ENCODE measurements around the gene TMEM218.

The TMEM218 gene

DNA sequence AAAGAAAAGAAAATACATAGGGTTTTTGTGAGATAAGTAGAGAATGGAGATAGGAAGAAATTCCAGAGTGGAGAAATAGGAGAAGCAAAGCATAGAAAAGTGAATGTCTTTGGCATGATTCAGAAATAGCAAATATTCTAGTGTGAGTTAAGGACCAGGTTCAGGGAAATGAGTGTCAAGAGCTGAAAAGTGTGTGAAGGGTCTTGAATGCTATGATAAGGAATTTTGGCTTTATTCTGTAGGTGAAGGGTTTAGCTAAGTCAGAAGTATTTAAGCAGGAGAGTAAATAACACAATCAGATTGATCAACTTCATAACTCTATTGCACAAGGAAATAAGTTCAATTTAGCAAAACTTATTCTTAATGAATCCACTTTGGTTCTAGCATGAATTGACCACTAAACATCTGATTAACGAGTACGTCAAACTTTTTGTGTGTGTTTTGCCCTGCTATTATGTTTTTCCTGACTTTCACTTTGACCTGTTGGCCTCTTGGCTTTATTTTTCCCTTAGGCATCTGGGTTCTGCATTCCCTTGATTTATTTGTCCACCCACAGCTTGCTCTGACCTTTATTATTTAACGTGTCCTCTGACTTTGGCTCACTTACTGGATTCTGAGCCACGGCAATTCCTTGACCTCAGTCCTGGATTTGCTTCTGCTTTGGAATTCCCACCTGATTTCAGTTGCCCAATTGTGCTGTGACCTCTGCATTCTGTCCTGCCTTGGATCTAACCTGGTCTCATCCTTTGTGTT is 11.9 kb upstream of the TMEM218 start:
- peaks cover 38% of the 10 kb centered on the region for H3K27me3 Mint-ChIP-seq
- H3K9me3 Mint-ChIP-seq = no peaks in the 10 kb centered on the region
- no peak for DNase-seq (ENCODE audit: low spot score in 2 of 2)
- ATAC-seq (replicated peaks; ENCODE audit: extremely low read depth, poor library complexity, severe bottlenecking) = no peak
- no peak overlapping the region for H3K27ac Mint-ChIP-seq (ENCODE audit: low read depth)
- peaks cover 7% of the 10 kb centered on the region for H3K4me1 Mint-ChIP-seq
- H3K36me3 Mint-ChIP-seq (ENCODE audit: insufficient read depth) = no peaks in the 10 kb centered on the region
- H3K4me3 Mint-ChIP-seq = no peak overlapping the region

GRCh38 chr11:125117429-125117828 is 6.0 kb upstream of the TMEM218 start:
- ATAC-seq (replicated peaks; ENCODE audit: extremely low read depth, poor library complexity, severe bottlenecking) (no peak), DNase-seq (ENCODE audit: low spot score in 2 of 2) (no peak)
- Mint-ChIP-seq H3K4me3 (no peak overlapping the region), H3K4me1 (no peaks in the 10 kb centered on the region), H3K36me3 (ENCODE audit: insufficient read depth) (no peaks in the 10 kb centered on the region), H3K27me3 (peaks cover 33% of the 10 kb centered on the region), H3K9me3 (no peaks in the 10 kb centered on the region), H3K27ac (ENCODE audit: low read depth) (no peak overlapping the region)

DNA sequence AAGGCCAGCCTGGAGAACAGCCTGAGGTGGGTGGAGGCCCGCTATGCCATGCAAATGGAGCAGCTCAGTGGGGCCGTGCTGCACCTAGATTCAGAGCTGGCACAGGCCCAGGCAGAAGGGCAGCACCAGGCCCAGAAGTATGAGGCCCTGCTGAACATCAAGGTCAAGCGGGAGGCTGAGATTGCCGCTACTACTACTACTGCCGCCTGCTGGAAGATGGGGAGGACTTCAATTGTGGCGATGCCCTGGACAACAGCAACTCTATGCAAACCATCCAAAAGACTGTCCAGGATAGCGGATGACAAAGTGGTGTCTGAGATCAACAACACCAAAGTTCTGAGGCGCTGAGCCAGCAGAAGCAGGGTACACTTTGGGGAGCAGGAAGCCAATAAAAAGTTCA is 3.1 kb upstream of the TMEM218 start:
- H3K4me3 Mint-ChIP-seq = no peak overlapping the region
- H3K9me3 Mint-ChIP-seq = no peaks in the 10 kb centered on the region
- DNase-seq (ENCODE audit: low spot score in 2 of 2) = no peak
- H3K4me1 Mint-ChIP-seq = peaks cover 22% of the 10 kb centered on the region
- H3K27me3 Mint-ChIP-seq = peaks cover 28% of the 10 kb centered on the region
- H3K27ac Mint-ChIP-seq (ENCODE audit: low read depth) = no peak overlapping the region
- peaks cover 7% of the 10 kb centered on the region for H3K36me3 Mint-ChIP-seq (ENCODE audit: insufficient read depth)
- ATAC-seq (replicated peaks; ENCODE audit: extremely low read depth, poor library complexity, severe bottlenecking) = no peak

- ATAC-seq (replicated peaks; ENCODE audit: extremely low read depth, poor library complexity, severe bottlenecking) (no peak), DNase-seq (ENCODE audit: low spot score in 2 of 2) (no peak)
- Mint-ChIP-seq H3K36me3 (ENCODE audit: insufficient read depth) (peaks cover 7% of the 10 kb centered on the region), H3K9me3 (no peaks in the 10 kb centered on the region), H3K4me3 (peak overlapping the region; percentile 94), H3K4me1 (peaks cover 22% of the 10 kb centered on the region), H3K27me3 (peaks cover 8% of the 10 kb centered on the region), H3K27ac (ENCODE audit: low read depth) (peak overlapping the region; percentile 96)
Observed at GRCh38 chr11:125112208-125112604, 780 bp upstream of the TMEM218 start.

DNA sequence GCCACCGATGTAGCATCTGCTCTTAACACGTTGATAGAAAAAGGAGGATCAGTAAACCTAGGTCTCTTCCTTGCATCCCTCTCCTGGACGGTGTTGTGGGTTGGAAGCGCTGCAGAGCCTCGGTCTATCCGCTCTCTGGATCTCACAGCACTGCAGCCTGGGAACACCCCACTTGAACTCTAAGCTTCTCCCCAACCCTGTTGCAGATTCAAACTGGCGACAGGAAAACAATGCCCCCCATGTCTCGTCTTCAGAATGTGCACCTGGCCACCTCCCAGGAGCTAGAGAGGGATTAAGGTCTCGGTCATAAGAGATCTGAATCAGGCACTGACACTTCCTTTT is 454 bp downstream of the TMEM218 start:
- no peak for DNase-seq (ENCODE audit: low spot score in 2 of 2)
- no peak for ATAC-seq (replicated peaks; ENCODE audit: extremely low read depth, poor library complexity, severe bottlenecking)
- H3K9me3 Mint-ChIP-seq = no peaks in the 10 kb centered on the region

GRCh38 chr11:125110506-125110905 is 920 bp downstream of the TMEM218 start:
- ATAC-seq (replicated peaks; ENCODE audit: extremely low read depth, poor library complexity, severe bottlenecking) = no peak
- H3K36me3 Mint-ChIP-seq (ENCODE audit: insufficient read depth) = peaks cover 7% of the 10 kb centered on the region
- H3K4me3 Mint-ChIP-seq = peak overlapping the region; percentile 94
- H3K27me3 Mint-ChIP-seq = no peaks in the 10 kb centered on the region
- DNase-seq (ENCODE audit: low spot score in 2 of 2) = no peak
- peaks cover 31% of the 10 kb centered on the region for H3K4me1 Mint-ChIP-seq
- H3K27ac Mint-ChIP-seq (ENCODE audit: low read depth) = peak overlapping the region; percentile 96
- no peaks in the 10 kb centered on the region for H3K9me3 Mint-ChIP-seq

More for the DNA sequence above, 454 bp downstream of the TMEM218 start:
- Mint-ChIP-seq H3K4me1 (peaks cover 26% of the 10 kb centered on the region), H3K36me3 (ENCODE audit: insufficient read depth) (peaks cover 7% of the 10 kb centered on the region), H3K27ac (ENCODE audit: low read depth) (peak overlapping the region; percentile 96), H3K4me3 (peak overlapping the region; percentile 94), H3K27me3 (no peaks in the 10 kb centered on the region)

GRCh38 chr11:125108469-125108868 is 3.0 kb downstream of the TMEM218 start:
- no peak for ATAC-seq (replicated peaks; ENCODE audit: extremely low read depth, poor library complexity, severe bottlenecking)
- Mint-ChIP-seq H3K27me3 (no peaks in the 10 kb centered on the region), H3K27ac (ENCODE audit: low read depth) (no peak overlapping the region), H3K36me3 (ENCODE audit: insufficient read depth) (peaks cover 7% of the 10 kb centered on the region), H3K4me3 (no peak overlapping the region), H3K4me1 (peaks cover 36% of the 10 kb centered on the region), H3K9me3 (no peaks in the 10 kb centered on the region)
- no peak for DNase-seq (ENCODE audit: low spot score in 2 of 2)

DNA sequence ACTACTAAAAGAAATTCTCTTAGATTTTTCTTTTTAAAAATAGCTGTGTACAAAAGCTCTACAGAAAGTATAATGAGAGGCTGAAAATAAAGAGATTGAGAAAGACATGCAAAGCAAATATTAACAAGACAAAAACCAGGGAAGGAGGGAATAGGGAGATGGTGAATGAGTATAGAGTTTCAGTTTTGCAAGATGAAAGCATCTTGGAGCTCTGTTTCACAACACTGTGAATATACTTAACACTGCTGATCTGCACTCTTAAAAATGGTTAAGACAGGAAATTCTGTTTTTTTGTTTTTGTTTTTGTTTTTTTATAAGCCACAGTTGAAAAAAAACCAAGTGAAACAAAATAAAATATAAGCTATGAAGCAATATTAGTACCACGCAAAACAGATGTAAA is 5.5 kb downstream of the TMEM218 start:
- Mint-ChIP-seq H3K4me3 (no peak overlapping the region), H3K36me3 (ENCODE audit: insufficient read depth) (peaks cover 4% of the 10 kb centered on the region), H3K27ac (ENCODE audit: low read depth) (no peak overlapping the region), H3K27me3 (no peaks in the 10 kb centered on the region), H3K4me1 (peaks cover 22% of the 10 kb centered on the region), H3K9me3 (no peaks in the 10 kb centered on the region)
- no peak for DNase-seq (ENCODE audit: low spot score in 2 of 2)
- ATAC-seq (replicated peaks; ENCODE audit: extremely low read depth, poor library complexity, severe bottlenecking) = no peak

GRCh38 chr11:125102510-125102909 is 8.9 kb downstream of the TMEM218 start:
- Mint-ChIP-seq H3K4me3 (no peak overlapping the region), H3K9me3 (no peaks in the 10 kb centered on the region), H3K27me3 (no peaks in the 10 kb centered on the region), H3K4me1 (peaks cover 15% of the 10 kb centered on the region), H3K27ac (ENCODE audit: low read depth) (no peak overlapping the region), H3K36me3 (ENCODE audit: insufficient read depth) (peaks cover 16% of the 10 kb centered on the region)
- no peak for ATAC-seq (replicated peaks; ENCODE audit: extremely low read depth, poor library complexity, severe bottlenecking)
- DNase-seq (ENCODE audit: low spot score in 2 of 2) = no peak

DNA sequence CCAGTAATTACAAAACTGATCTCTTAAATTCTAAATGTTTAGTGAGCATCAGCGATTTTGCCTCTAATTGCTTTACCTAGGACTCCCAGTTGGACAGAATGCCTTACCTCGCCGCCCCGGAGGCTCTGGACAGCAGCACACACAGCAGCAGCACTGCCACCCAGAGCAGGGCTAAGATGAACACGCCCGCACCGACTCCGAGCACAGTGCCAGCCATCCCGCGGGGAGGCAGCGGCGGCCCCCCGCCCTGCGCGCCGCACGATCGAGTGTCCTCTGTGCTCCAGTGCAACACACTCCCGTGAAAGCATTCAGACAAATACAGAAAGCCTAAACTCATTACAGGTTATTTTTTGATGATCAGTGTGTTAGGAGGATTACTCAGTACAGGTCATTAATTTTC is 9.4 kb downstream of the TMEM218 start:
- DNase-seq (ENCODE audit: low spot score in 2 of 2) (no peak), ATAC-seq (replicated peaks; ENCODE audit: extremely low read depth, poor library complexity, severe bottlenecking) (no peak)
- Mint-ChIP-seq H3K4me1 (peaks cover 15% of the 10 kb centered on the region), H3K4me3 (no peak overlapping the region), H3K9me3 (no peaks in the 10 kb centered on the region), H3K36me3 (ENCODE audit: insufficient read depth) (peaks cover 18% of the 10 kb centered on the region), H3K27ac (ENCODE audit: low read depth) (no peak overlapping the region), H3K27me3 (no peaks in the 10 kb centered on the region)

- peaks cover 18% of the 10 kb centered on the region for H3K36me3 Mint-ChIP-seq (ENCODE audit: insufficient read depth)
- no peaks in the 10 kb centered on the region for H3K9me3 Mint-ChIP-seq
- no peak overlapping the region for H3K27ac Mint-ChIP-seq (ENCODE audit: low read depth)
- DNase-seq (ENCODE audit: low spot score in 2 of 2) (no peak), ATAC-seq (replicated peaks; ENCODE audit: extremely low read depth, poor library complexity, severe bottlenecking) (no peak)
- H3K27me3 Mint-ChIP-seq = no peaks in the 10 kb centered on the region
- peaks cover 15% of the 10 kb centered on the region for H3K4me1 Mint-ChIP-seq
- H3K4me3 Mint-ChIP-seq = no peak overlapping the region
Observed at GRCh38 chr11:125101596-125101995, 9.8 kb downstream of the TMEM218 start.

DNA sequence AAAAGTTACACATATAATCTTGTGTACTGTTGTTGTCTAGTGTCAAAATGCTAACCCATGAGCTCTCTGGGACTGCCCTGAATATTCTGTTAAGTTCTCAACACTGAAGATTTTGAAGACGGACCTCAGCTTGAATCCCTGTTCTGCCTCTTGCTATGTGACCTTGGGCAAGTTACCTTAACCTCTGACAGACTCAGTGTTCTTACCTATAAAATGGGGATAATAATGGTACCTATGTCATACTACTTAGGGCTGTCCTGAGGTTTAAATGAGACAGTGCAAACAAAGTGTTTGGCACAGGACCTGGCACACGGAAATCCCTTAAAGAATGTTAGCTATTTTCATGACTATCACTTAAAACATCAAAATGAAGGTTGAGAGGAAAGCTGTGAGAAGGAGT is 11.3 kb downstream of the TMEM218 start:
- Mint-ChIP-seq H3K4me3 (no peak overlapping the region), H3K27ac (ENCODE audit: low read depth) (no peak overlapping the region), H3K4me1 (peaks cover 2% of the 10 kb centered on the region), H3K36me3 (ENCODE audit: insufficient read depth) (peaks cover 23% of the 10 kb centered on the region), H3K27me3 (no peaks in the 10 kb centered on the region), H3K9me3 (no peaks in the 10 kb centered on the region)
- ATAC-seq (replicated peaks; ENCODE audit: extremely low read depth, poor library complexity, severe bottlenecking) (no peak), DNase-seq (ENCODE audit: low spot score in 2 of 2) (no peak)

- peaks cover 12% of the 10 kb centered on the region for H3K36me3 Mint-ChIP-seq (ENCODE audit: insufficient read depth)
- no peak overlapping the region for H3K4me3 Mint-ChIP-seq
- DNase-seq (ENCODE audit: low spot score in 2 of 2) = no peak
- no peaks in the 10 kb centered on the region for H3K9me3 Mint-ChIP-seq
- ATAC-seq (replicated peaks; ENCODE audit: extremely low read depth, poor library complexity, severe bottlenecking) = no peak
- H3K4me1 Mint-ChIP-seq = no peaks in the 10 kb centered on the region
- H3K27ac Mint-ChIP-seq (ENCODE audit: low read depth) = no peak overlapping the region
- H3K27me3 Mint-ChIP-seq = no peaks in the 10 kb centered on the region
Observed at GRCh38 chr11:125094731-125095130, 16.7 kb downstream of the TMEM218 start.

All from central memory CD8-positive, alpha-beta T cell (primary cell).